Vagina (tissue), 2 donors: ENCODE data around the gene MTMR2.

Source experiments
- CTCF ChIP-seq, 3 experiments: fragments of 450-650 bp in 2 of 3; fragments of 200-600 bp in 1 of 3; sonication (generic) in 1 of 3; IDR thresholded peaks; one replicate each; pipeline ENCODE4 v1.5.1; 2017 to 2019; ENCODE audit warnings: antibody characterized with exemption in 3 of 3, mild to moderate bottlenecking in 2 of 3, moderate library complexity in 2 of 3
- POLR2A ChIP-seq, 2 donors: fragments of 450-650 bp; IDR thresholded peaks; one replicate each; pipeline ENCODE4 v1.6.1; 2017; ENCODE audit warnings: antibody characterized with exemption in 2 of 2, mild to moderate bottlenecking in 2 of 2, moderate library complexity in 2 of 2
- POLR2AphosphoS5 ChIP-seq, 2 donors: sonication (generic); formaldehyde crosslinking; IDR thresholded peaks; one replicate each; pipeline ENCODE4 v1.9.0; 2017; ENCODE audit warnings: antibody characterized with exemption in 2 of 2, mild to moderate bottlenecking in 2 of 2, low read depth in 1 of 2; ENCODE audit not compliant: insufficient read depth in 1 of 2

DNA sequence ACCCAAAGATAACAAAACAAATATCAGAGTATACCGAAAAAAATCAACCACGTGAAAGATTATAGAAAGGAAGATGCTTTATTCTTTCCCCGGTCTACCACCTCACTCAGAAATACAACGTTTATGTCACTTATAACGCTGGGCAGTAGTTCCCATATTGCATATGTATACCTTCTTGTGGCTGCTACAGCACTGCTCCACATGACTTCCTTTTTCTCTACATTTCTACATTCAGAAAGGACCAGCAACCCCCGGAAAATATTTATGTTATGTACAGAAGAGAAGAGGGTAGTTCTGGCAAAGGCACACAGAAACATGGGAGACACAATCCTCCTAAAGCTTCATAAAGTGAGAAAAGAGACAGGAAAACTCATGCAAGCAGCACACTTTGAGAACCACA is 56.8 kb downstream of the MTMR2 start:
- TF ChIP-seq POLR2AphosphoS5 (IDR thresholded peaks at IDR 0.05; ENCODE audit: insufficient read depth in 1 of 2, low read depth in 1 of 2) (no peak), POLR2A (IDR thresholded peaks at IDR 0.05) (no peak), CTCF (IDR thresholded peaks at IDR 0.05) (no peak)
